HG02763 (cell line): Measurements from ENCODE around the gene FAM184A.
"Not testable (repeated sequence)": the region's sequence is repeated elsewhere in the genome, so short reads cannot be mapped to it uniquely, and the experiment has no call there.

ENCODE experiments used
- ATAC-seq: cut with Tn5 transposase; IDR thresholded peaks from one replicate; pipeline ENCODE4 v1.9.1; 2021; ENCODE audit warnings: mild to moderate bottlenecking, moderate library complexity; ENCODE audit not compliant: unreplicated experiment

FAM184A gene

GRCh38 chr6:119102901-119103300 is 24.4 kb upstream of the FAM184A start:
- no peak for ATAC-seq

GRCh38 chr6:119100115-119100514 is 21.7 kb upstream of the FAM184A start:
- no peak for ATAC-seq

- not testable (repeated sequence) for ATAC-seq
Observed at GRCh38 chr6:119097815-119098361, 19.4 kb upstream of the FAM184A start.

GRCh38 chr6:119096721-119097565 is 18.5 kb upstream of the FAM184A start:
- ATAC-seq = no peak

- no peak for ATAC-seq
Observed at GRCh38 chr6:119090256-119090655, 11.8 kb upstream of the FAM184A start.

- no peak for ATAC-seq
Observed at GRCh38 chr6:119084784-119085183, 6.3 kb upstream of the FAM184A start.

- ATAC-seq = no peak
Observed at GRCh38 chr6:119083007-119083406, 4.5 kb upstream of the FAM184A start.

- no peak for ATAC-seq
Observed at GRCh38 chr6:119079283-119079809, 882 bp upstream of the FAM184A start.

GRCh38 chr6:119077643-119078375 is 655 bp downstream of the FAM184A start:
- peak; percentile 44 for ATAC-seq

- ATAC-seq = no peak
Observed at GRCh38 chr6:119077391-119077642, 1.1 kb downstream of the FAM184A start.

GRCh38 chr6:119076576-119077390 is 1.7 kb downstream of the FAM184A start:
- ATAC-seq = no peak

GRCh38 chr6:119076173-119076572 is 2.3 kb downstream of the FAM184A start:
- ATAC-seq = no peak

- ATAC-seq = no peak
Observed at GRCh38 chr6:119075200-119075981, 3.1 kb downstream of the FAM184A start.

- no peak for ATAC-seq
Observed at GRCh38 chr6:119073307-119074051, 5.0 kb downstream of the FAM184A start.

GRCh38 chr6:119071576-119071975 is 6.9 kb downstream of the FAM184A start:
- ATAC-seq = no peak

GRCh38 chr6:119067091-119067490 is 11.4 kb downstream of the FAM184A start:
- ATAC-seq = no peak

- ATAC-seq = no peak
Observed at GRCh38 chr6:119066517-119066916, 11.9 kb downstream of the FAM184A start.

GRCh38 chr6:119065955-119066354 is 12.5 kb downstream of the FAM184A start:
- ATAC-seq = no peak

GRCh38 chr6:119065382-119065781 is 13.1 kb downstream of the FAM184A start:
- ATAC-seq = no peak

- no peak for ATAC-seq
Observed at GRCh38 chr6:119063491-119063890, 15.0 kb downstream of the FAM184A start.
